ENCODE results near the gene HDAC3.

HDAC3 gene

GRCh38 chr5:141636413-141637122 is at the start of gene HDAC3, which contains the start of gene RELL2:
HDAC3 (minus strand) TSS chr5:141636849; CDS start chr5:141636790, 59 bp downstream.
RELL2 (plus strand) TSS chr5:141636997; CDS start chr5:141638226, 1,229 bp downstream.
- DNase-seq, result peak; percentile 80

GRCh38 chr5:141685591-141685990 is 48.9 kb upstream of the HDAC3 start:
- no peak for DNase-seq

DNA sequence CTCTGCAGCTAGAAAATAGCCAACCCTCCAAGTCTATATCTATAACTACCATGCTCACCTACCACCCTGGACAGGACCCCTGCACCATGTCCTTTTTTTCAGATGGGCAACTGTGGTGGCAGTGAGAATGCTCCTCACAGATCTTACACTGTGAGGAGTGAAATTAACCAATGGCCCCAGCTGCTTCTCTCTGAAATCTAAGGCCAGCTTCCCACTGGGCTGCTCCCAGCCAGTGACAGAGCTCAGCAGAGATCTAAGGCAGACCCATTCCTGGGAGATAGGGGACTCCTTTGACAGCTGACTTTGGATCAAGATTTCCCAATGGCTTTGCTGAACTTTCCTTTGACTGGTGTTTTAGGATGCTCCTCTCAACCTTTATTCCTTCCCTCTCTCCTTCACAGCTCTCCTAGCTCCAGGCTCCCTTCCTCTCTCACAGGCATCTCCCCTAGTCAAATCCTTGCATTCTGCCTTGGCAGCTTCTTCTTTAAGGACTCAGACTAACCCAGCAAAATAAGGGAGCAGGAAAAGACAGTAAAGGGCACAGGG is 47.0 kb upstream of the HDAC3 start:
- DNase-seq, result no peak

DNA sequence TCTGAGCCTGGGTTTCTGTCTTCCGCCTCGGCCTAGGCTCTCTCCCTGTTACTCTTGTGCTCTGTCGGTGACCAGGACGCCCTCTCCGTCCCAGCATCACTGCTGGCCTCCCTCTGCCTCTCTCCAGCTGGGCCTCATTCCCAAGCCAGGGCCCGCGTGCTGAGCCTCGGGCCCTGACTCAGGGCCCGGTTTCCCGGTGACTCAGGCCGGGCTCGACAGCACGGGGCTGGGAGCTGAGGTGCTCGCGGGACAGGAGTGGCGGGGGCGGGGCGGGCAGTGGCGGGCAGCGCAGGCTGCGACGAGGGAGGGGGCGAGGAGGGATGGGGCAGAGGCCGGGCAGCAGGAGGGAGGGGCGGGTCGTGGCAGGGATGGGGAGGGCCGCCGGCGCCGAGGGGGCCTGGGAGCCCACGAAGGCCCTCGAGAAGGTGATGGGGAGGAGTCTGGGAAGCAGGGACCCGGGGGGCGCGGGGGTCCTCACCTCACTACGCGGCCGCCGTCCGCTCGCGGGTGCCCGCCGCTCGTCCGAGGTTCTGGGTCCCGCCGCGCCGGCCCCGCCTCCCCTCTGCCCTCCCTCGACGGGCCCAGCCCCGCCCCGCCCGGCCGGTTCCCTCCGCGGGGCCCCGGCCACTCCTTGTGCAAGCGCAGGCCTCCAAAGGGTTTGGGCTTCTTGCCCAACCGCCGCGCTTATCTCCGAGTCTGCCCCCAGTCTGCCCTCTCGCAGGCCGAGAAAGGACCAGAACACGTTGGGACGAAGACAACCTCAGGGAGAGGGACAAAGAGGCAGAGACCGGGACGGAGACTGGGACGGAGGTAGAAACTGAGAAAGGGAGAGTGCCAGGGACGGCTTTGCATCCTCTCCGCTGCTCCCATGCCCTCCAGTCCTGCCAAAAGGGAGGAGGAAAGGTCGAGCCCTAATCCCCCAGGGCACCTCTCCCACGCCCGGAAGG is 45.3 kb upstream of the HDAC3 start, which contains the start of gene ARAP3:
Gene ARAP3 (minus strand): TSS at position 536 of the 947 bp plus-strand sequence. CDS start 1,744 bp downstream, outside the sequence.
- no peak for DNase-seq

DNA sequence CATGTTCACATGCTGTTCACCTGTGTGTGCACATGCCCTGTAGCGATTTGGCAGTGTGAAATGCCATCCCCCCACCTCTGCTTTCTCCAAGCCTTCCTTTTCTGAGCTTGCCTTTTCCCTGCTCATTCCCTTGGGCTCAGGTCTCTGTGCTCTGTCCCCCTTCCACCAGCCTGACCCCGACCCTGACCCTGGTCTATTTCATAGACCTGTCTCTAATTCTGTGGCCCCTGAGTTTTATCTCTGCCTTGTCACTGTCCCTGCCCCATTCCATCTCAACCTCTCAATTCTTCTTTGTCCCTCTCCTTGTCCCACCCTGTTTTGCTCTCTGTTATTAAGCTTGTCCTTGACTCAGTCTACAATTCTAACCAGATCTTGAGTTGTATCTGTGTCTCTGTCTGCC is 44.6 kb upstream of the HDAC3 start:
- no peak for DNase-seq

GRCh38 chr5:141680751-141681201 is 44.1 kb upstream of the HDAC3 start:
- no peak for DNase-seq

GRCh38 chr5:141680178-141680577 is 43.5 kb upstream of the HDAC3 start:
- no peak for DNase-seq

DNA sequence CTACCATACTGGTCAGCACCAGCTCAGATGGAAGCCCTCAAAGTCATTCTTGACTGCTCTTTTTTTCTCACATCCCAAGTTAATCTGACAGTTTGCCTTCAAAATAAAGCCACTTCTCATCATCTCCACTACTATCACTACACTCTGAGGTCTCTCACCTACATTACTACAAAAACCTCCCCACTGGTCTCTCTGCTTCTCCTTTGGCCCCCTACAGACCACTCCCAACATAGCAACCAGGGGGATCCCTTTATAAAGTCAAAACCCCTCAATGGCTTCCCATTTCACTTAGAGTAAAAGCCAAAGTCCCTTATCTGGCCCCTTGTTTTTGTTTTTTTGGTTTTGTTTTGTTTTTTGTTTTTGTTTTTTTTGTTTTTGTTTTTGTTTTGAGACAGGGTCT is 40.8 kb upstream of the HDAC3 start:
- DNase-seq, result no peak

GRCh38 chr5:141675672-141676071 is 39.0 kb upstream of the HDAC3 start:
- DNase-seq, result no peak

GRCh38 chr5:141674747-141675146 is 38.1 kb upstream of the HDAC3 start:
- no peak for DNase-seq

GRCh38 chr5:141672841-141673813 is 36.5 kb upstream of the HDAC3 start:
- no peak for DNase-seq

- DNase-seq, result no peak
These were observed 35.6 kb upstream of the HDAC3 start for GRCh38 chr5:141672071-141672840.

DNA sequence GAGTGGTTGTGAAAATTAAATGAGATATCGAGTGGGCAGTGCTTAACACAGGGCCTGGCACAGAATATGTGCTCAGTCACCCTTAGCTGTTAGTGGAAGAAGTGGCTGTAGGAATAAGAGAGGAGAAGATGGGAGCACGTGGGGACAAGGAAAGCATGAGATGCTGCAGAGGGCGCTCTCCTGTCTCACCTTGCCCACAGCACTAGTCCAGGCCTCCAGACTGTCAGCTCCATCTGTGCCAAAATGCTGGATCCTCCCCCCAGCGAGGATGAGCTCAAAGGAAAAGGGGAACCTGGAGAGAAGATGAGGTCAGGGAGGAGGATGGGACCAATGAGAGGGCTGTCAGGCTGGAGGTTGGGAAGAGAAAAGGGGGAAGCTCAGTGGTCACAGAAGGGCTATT is 32.9 kb upstream of the HDAC3 start:
- no peak for DNase-seq

DNA sequence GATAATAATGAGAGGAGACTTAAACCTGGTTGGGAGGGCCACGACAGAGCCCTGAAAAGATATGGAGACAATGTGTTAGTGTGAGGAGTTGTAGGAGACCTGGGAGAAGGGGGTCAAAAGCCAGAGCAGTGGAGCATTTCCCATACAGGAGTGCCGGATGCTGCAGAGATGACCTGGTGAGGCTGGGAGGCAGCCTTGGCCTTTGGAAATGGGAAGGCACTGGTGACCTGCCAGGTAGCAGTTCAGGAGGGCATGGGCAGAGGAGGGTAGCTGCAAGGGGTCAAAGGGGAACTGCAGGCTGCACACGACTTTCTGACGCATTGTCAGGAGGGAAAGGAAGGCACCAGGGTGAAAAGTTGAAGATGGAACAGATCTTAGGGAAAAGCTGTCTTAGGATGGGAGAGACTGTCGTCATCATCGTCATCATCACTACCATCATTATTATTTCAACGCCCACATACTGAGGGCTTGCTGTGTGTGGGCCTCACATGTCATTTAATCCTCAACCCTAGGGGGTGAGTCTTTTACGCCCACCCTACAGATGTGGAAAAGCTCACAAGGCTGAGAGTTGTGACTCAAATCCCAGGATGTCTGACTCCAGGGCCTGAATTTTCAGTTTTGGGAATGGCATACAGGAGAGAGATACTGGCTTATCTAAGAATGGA is 32.1 kb upstream of the HDAC3 start:
- no peak for DNase-seq

DNA sequence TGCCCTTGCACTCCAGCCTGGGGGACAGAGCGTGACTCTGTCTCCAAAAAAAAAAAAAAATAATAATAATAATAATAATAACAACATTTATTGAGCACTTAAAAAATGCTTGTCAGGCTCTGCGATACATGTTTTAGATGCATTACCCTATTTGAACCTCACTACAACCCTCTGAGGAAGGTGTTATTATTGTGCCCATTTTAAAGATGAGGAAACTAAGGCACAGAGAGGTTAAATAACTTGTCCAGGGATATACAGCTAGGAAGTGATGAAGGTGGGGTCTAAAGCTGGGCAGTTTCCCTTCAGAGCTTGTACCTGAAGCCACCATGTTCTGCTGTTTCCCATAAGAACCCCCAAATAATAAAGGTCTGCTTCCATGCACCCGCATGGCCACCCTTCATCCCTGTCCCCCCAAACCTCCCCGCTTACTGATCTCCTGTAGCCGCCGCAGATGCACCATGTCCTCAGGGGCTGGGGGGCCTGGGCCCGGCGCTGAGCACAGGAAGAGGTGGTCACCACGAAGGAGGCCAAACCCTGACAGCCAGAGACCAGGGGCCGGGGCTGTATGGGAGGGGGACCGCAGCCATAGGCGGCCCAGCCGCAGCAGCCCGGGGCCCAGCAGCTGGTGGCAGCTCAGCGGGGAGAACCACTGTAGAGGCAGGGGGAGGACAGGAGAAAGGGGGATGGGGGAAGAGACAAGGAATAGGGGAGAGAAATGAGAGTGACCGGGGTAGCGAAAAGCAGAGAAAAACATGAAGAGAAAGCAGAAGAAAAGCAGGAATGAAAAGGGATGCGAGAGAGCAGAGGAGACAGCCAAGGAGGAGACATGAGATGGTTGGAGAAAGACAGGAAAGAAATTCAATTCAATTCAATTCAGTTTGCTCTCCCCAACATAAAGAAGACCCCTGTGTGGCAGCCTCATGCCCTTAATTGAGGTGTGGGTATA is 29.6 kb upstream of the HDAC3 start:
- DNase-seq, result no peak

- peak; percentile 47 for DNase-seq
These were observed 28.2 kb upstream of the HDAC3 start for GRCh38 chr5:141664733-141665461.

DNA sequence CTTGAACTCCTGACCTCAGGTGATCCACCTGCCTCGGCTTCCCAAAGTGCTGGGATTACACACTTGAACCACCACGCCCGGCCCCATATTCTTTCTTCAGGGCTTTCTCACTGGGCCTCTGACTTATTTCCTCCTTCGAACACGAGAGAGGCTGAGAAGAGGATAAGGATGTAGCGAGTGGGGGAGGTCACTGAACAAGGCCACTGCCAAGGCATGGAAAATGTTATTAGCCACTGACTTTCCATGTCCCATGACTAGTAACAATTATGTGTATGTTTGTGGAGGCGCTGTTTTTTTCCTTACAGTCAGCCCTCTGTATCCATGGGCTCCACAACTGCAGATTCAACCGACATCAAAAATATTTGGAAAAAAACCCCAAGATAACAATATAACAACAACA is 26.9 kb upstream of the HDAC3 start:
- no peak for DNase-seq

- no peak for DNase-seq
These were observed 25.4 kb upstream of the HDAC3 start for GRCh38 chr5:141662028-141662427.
